IPS-18c (cell line): ENCODE results near the gene PTPRM.

ENCODE experiments used
- H3K4me3 ChIP-seq: 2 replicates; pipeline ENCODE4 v1.7.0; 2013; ENCODE audit warnings: low read depth, mild to moderate bottlenecking, low read length, moderate library complexity; ENCODE audit not compliant: insufficient read depth
- H3K9me3 ChIP-seq: one replicate; pipeline ENCODE4 v1.6.1; 2013; ENCODE audit warnings: mild to moderate bottlenecking, low read length, moderate library complexity; ENCODE audit not compliant: control insufficient read depth, insufficient read depth

PTPRM gene

GRCh38 chr18:8373486-8373885 lies 806.4 kb downstream of the PTPRM start:
- H3K9me3 ChIP-seq, result peaks cover 2% of the 10 kb centered on the region
- H3K4me3 ChIP-seq, result no peak overlapping the region

- Histone ChIP-seq H3K4me3 (no peak overlapping the region), H3K9me3 (peaks cover 2% of the 10 kb centered on the region)
These were observed 807.6 kb downstream of the PTPRM start for GRCh38 chr18:8374676-8375075.

GRCh38 chr18:8375249-8375648 lies 808.1 kb downstream of the PTPRM start:
- Histone ChIP-seq H3K9me3 (peaks cover 2% of the 10 kb centered on the region), H3K4me3 (no peak overlapping the region)

GRCh38 chr18:8376113-8376512 lies 809.0 kb downstream of the PTPRM start:
- no peak overlapping the region for H3K4me3 ChIP-seq
- peaks cover 2% of the 10 kb centered on the region for H3K9me3 ChIP-seq

- H3K9me3 ChIP-seq, result peaks cover 2% of the 10 kb centered on the region
These were observed 812.2 kb downstream of the PTPRM start for GRCh38 chr18:8379187-8379941.

GRCh38 chr18:8380006-8380405 lies 812.9 kb downstream of the PTPRM start:
- Histone ChIP-seq H3K4me3 (no peak overlapping the region), H3K9me3 (peaks cover 2% of the 10 kb centered on the region)

More at GRCh38 chr18:8379187-8379941, 812.2 kb downstream of the PTPRM start:
- no peak overlapping the region for H3K4me3 ChIP-seq

GRCh38 chr18:8380926-8381325 lies 813.8 kb downstream of the PTPRM start:
- H3K4me3 ChIP-seq, result no peak overlapping the region
- peaks cover 2% of the 10 kb centered on the region for H3K9me3 ChIP-seq

GRCh38 chr18:8381821-8382459 lies 814.8 kb downstream of the PTPRM start:
- Histone ChIP-seq H3K9me3 (peaks cover 2% of the 10 kb centered on the region), H3K4me3 (no peak overlapping the region)

- Histone ChIP-seq H3K4me3 (no peak overlapping the region), H3K9me3 (no peaks in the 10 kb centered on the region)
These were observed 818.3 kb downstream of the PTPRM start for GRCh38 chr18:8385400-8385799.

- H3K9me3 ChIP-seq, result no peaks in the 10 kb centered on the region
These were observed 819.7 kb downstream of the PTPRM start for GRCh38 chr18:8386669-8387380.

GRCh38 chr18:8389391-8390340 lies 822.5 kb downstream of the PTPRM start:
- H3K9me3 ChIP-seq, result no peaks in the 10 kb centered on the region
- H3K4me3 ChIP-seq, result no peak overlapping the region

More at GRCh38 chr18:8386669-8387380, 819.7 kb downstream of the PTPRM start:
- H3K4me3 ChIP-seq, result no peak overlapping the region

GRCh38 chr18:8391068-8391467 lies 824.0 kb downstream of the PTPRM start:
- no peak overlapping the region for H3K4me3 ChIP-seq
- no peaks in the 10 kb centered on the region for H3K9me3 ChIP-seq

- H3K9me3 ChIP-seq, result no peaks in the 10 kb centered on the region
- no peak overlapping the region for H3K4me3 ChIP-seq
These were observed 829.1 kb downstream of the PTPRM start for GRCh38 chr18:8396254-8396653.

- Histone ChIP-seq H3K4me3 (no peak overlapping the region), H3K9me3 (no peaks in the 10 kb centered on the region)
These were observed 829.9 kb downstream of the PTPRM start for GRCh38 chr18:8397034-8397433.

- H3K4me3 ChIP-seq, result no peak overlapping the region
These were observed 832.0 kb downstream of the PTPRM start for GRCh38 chr18:8399138-8399537.

GRCh38 chr18:8400193-8400752 lies 833.2 kb downstream of the PTPRM start:
- no peak overlapping the region for H3K4me3 ChIP-seq
- no peaks in the 10 kb centered on the region for H3K9me3 ChIP-seq

More at GRCh38 chr18:8399138-8399537, 832.0 kb downstream of the PTPRM start:
- H3K9me3 ChIP-seq, result no peaks in the 10 kb centered on the region

- no peaks in the 10 kb centered on the region for H3K9me3 ChIP-seq
These were observed 833.7 kb downstream of the PTPRM start for GRCh38 chr18:8400825-8401224.

More at GRCh38 chr18:8400825-8401224, 833.7 kb downstream of the PTPRM start:
- H3K4me3 ChIP-seq, result no peak overlapping the region
